Erythroblast (primary cell): ENCODE measurements around the gene OAF.

ENCODE experiments used
- GATA1 ChIP-seq: IDR thresholded peaks from 2 replicates; pipeline ENCODE4 v1.6.1; 2011; ENCODE audit warnings: low read depth, mild to moderate bottlenecking, control low read depth, low read length, moderate library complexity
- POLR2A ChIP-seq: IDR thresholded peaks from 2 replicates; pipeline ENCODE4 v1.6.1; 2011; ENCODE audit warnings: mild to moderate bottlenecking, low read length

GRCh38 chr11:120248551-120249278 is 37.9 kb downstream of the OAF start:
- TF ChIP-seq POLR2A (no peak), GATA1 (no peak)
